CD4-positive, alpha-beta T cell (primary cell): ENCODE results near the gene KIF3A. TPM values are rescaled to one million over a fixed set of nuclear protein-coding genes. Genes with fewer than 3 reads are reported as not detected.

Experiments used
- ATAC-seq: fragments of 200-7000 bp; cut with Tn5 transposase; one replicate; pipeline ENCODE4 v1.10.0; 2022; ENCODE audit warnings: mild to moderate bottlenecking; ENCODE audit not compliant: poor library complexity
- CTCF ChIA-PET: fragments of 350-600 bp; sonication (Branson Sonifier 250); formaldehyde crosslinking; loops from one replicate; lab custom pipeline; 2021; ENCODE audit warnings: antibody characterized with exemption, inconsistent platforms; lab: Charles Lee
- POLR2A ChIA-PET: fragments of 350-600 bp; sonication (Branson Sonifier 250); formaldehyde crosslinking; loops from one replicate; lab custom pipeline; 2021; ENCODE audit warnings: antibody characterized with exemption, inconsistent platforms; lab: Charles Lee
- DNase-seq, 14 experiments: peaks; one replicate each; pipeline ENCODE4 v3.0.0-alpha.2; 2013 to 2020; ENCODE audit warnings: mixed read lengths in 2 of 14
- H3K27ac ChIP-seq, 2 donors: one replicate each; pipeline versions ENCODE4 v1.5.1 to v1.7.0; 2013; ENCODE audit warnings: low read length in 2 of 2, low read depth in 1 of 2, mild to moderate bottlenecking in 1 of 2
- H3K27me3 ChIP-seq, 2 experiments: 1 replicate in 1 of 2; 2 replicates in 1 of 2; pipeline versions ENCODE4 v1.6.1 to v1.7.0; 2013; ENCODE audit warnings: low read length in 2 of 2, control low read depth in 1 of 2, mild to moderate bottlenecking in 1 of 2, moderate library complexity in 1 of 2; ENCODE audit not compliant: insufficient read depth in 2 of 2, control insufficient read depth in 1 of 2
- H3K36me3 ChIP-seq: one replicate; pipeline ENCODE4 v1.6.1; 2013; ENCODE audit warnings: low read length, control low read depth; ENCODE audit not compliant: insufficient read depth
- H3K4me1 ChIP-seq: one replicate; pipeline ENCODE4 v1.6.1; 2013; ENCODE audit warnings: low read length, control low read depth; ENCODE audit not compliant: insufficient read depth
- H3K4me3 ChIP-seq: one replicate; pipeline ENCODE4 v1.5.1; 2013; ENCODE audit warnings: mild to moderate bottlenecking, low read length, moderate library complexity
- H3K9me3 ChIP-seq, 2 experiments: 1 replicate in 1 of 2; 2 replicates in 1 of 2; pipeline versions ENCODE4 v1.6.1 to v1.7.0; 2013; ENCODE audit warnings: low read length in 2 of 2, mild to moderate bottlenecking in 2 of 2, control low read depth in 1 of 2, moderate library complexity in 1 of 2; ENCODE audit not compliant: control insufficient read depth in 1 of 2, insufficient read depth in 1 of 2
- H3K27ac Mint-ChIP-seq: one replicate; pipeline ENCODE4 v1.8.0; 2020; ENCODE audit warnings: mixed read lengths
- H3K27me3 Mint-ChIP-seq: one replicate; pipeline ENCODE4 v1.8.0; 2021; ENCODE audit warnings: mixed read lengths
- H3K36me3 Mint-ChIP-seq: one replicate; pipeline ENCODE4 v1.8.0; 2021; ENCODE audit warnings: low read depth, mixed read lengths
- H3K4me1 Mint-ChIP-seq: one replicate; pipeline ENCODE4 v1.8.0; 2021; ENCODE audit warnings: low read depth, mixed read lengths
- H3K4me3 Mint-ChIP-seq: one replicate; pipeline ENCODE4 v1.8.0; 2020; ENCODE audit warnings: mild to moderate bottlenecking, mixed read lengths
- H3K9me3 Mint-ChIP-seq: one replicate; pipeline ENCODE4 v1.8.0; 2020; ENCODE audit warnings: mixed read lengths
- CTCF ChIP-seq: fragments of 200-600 bp; IDR thresholded peaks from one replicate; pipeline ENCODE4 v1.8.0; 2022; ENCODE audit warnings: antibody characterized with exemption, mild to moderate bottlenecking
- intact Hi-C, 2 experiments: fragments of 100-400 bp; cut with DNase I in 1 of 2; cut with micrococcal nuclease in 1 of 2; formaldehyde crosslinking; loops; one replicate each; pipeline versions ENCODE4 v1.15.1 to v1.9.0; 2023 to 2025; cut with DNase I, micrococcal nuclease
- total RNA-seq, 174 experiments: library from RNA in 2 of 174; stranded (reverse) in 2 of 174; gene quantifications; one replicate each; pipeline ENCODE4 v1.2.3 and lab custom pipeline; 2021 to 2026

The KIF3A gene
- total RNA-seq, 2 experiments from 2014 or later: 10.2 to 12.4 TPM

- Histone ChIP-seq H3K9me3 (no peaks in the 10 kb centered on the region), H3K4me3 (no peak overlapping the region), H3K27ac (no peak overlapping the region), H3K27me3 (peaks cover 0 to 34% of the 10 kb centered on the region in 2 experiments), H3K36me3 (no peaks in the 10 kb centered on the region), H3K4me1 (no peaks in the 10 kb centered on the region)
- peaks cover 37% of the 10 kb centered on the region for H3K27me3 Mint-ChIP-seq
- no peaks in the 10 kb centered on the region for H3K36me3 Mint-ChIP-seq
- ATAC-seq (no peak), DNase-seq (no peak)
- H3K4me1 Mint-ChIP-seq: peaks cover 6% of the 10 kb centered on the region
- H3K9me3 Mint-ChIP-seq: no peaks in the 10 kb centered on the region
- ChIA-PET POLR2A (interaction anchor here (1.6 kb wide), 1 partner anchor 8 kb away, joined by 6 read pairs; the partner anchor contains the start of gene SEPTIN8), CTCF (interaction anchor here (1.0 to 1.2 kb wide), 2 partner anchors 8 to 15 kb away, joined by 3 read pairs; partner anchors contain the start of gene SEPTIN8)
- no peak overlapping the region for H3K4me3 Mint-ChIP-seq
- no peak overlapping the region for H3K27ac Mint-ChIP-seq
- intact Hi-C loops: no loop called here
- TF ChIP-seq CTCF: no peak
Measured at GRCh38 chr5:132785365-132785764, 48.0 kb upstream of the KIF3A start.

- no peak overlapping the region for H3K4me3 ChIP-seq
- CTCF ChIA-PET: no interaction called here
- H3K36me3 ChIP-seq: no peaks in the 10 kb centered on the region
- Mint-ChIP-seq H3K4me3 (no peak overlapping the region), H3K36me3 (no peaks in the 10 kb centered on the region), H3K27me3 (peaks cover 60% of the 10 kb centered on the region), H3K27ac (no peak overlapping the region), H3K4me1 (peaks cover 20% of the 10 kb centered on the region), H3K9me3 (no peaks in the 10 kb centered on the region)
- TF ChIP-seq CTCF: no peak
- intact Hi-C loops: no loop called here
- H3K27me3 ChIP-seq: peaks cover 10 to 48% of the 10 kb centered on the region in 2 experiments
- POLR2A ChIA-PET: interaction anchor here (1.1 kb wide), 1 partner anchor 28 kb away, joined by 3 read pairs; no protein-coding TSS in a partner anchor
- H3K27ac ChIP-seq: no peak overlapping the region
- DNase-seq: peak in 2 of 14 experiments; percentile 40 to 42
- peaks cover 11% of the 10 kb centered on the region for H3K4me1 ChIP-seq
- H3K9me3 ChIP-seq: no peaks in the 10 kb centered on the region
- no peak for ATAC-seq
Measured at GRCh38 chr5:132782101-132782500, 44.8 kb upstream of the KIF3A start.

GRCh38 chr5:132781029-132781428, 43.7 kb upstream of the KIF3A start:
- no peak overlapping the region for H3K27ac ChIP-seq
- TF ChIP-seq CTCF: no peak
- no peak overlapping the region for H3K27ac Mint-ChIP-seq
- ChIA-PET CTCF (interaction anchor here (0.8 kb wide), 1 partner anchor 37 kb away, joined by 3 read pairs; no protein-coding TSS in a partner anchor), POLR2A (no interaction called here)
- peaks cover 23% of the 10 kb centered on the region for H3K4me1 Mint-ChIP-seq
- no peak overlapping the region for H3K4me3 ChIP-seq
- ATAC-seq (no peak), DNase-seq (no peak)
- peaks cover 10 to 48% of the 10 kb centered on the region in 2 experiments for H3K27me3 ChIP-seq
- no peaks in the 10 kb centered on the region for H3K9me3 Mint-ChIP-seq
- H3K27me3 Mint-ChIP-seq: peaks cover 60% of the 10 kb centered on the region
- H3K9me3 ChIP-seq: no peaks in the 10 kb centered on the region
- no peaks in the 10 kb centered on the region for H3K36me3 Mint-ChIP-seq
- intact Hi-C loops: no loop called here
- no peaks in the 10 kb centered on the region for H3K36me3 ChIP-seq
- peaks cover 17% of the 10 kb centered on the region for H3K4me1 ChIP-seq
- peak overlapping the region; percentile 57 for H3K4me3 Mint-ChIP-seq
